ENCODE measurements around the gene ZNF488. TPM values are rescaled to one million over a fixed set of nuclear protein-coding genes. Genes with fewer than 3 reads are reported as not detected.
"Not testable (repeated sequence)": the region's sequence is repeated elsewhere in the genome, so short reads cannot be mapped to it uniquely, and the experiment has no call there.

ZNF488 gene
- total and polyA plus RNA-seq, 7 donors = 0.16 to 0.82 (median 0.65) TPM; not detected in 3

DNA sequence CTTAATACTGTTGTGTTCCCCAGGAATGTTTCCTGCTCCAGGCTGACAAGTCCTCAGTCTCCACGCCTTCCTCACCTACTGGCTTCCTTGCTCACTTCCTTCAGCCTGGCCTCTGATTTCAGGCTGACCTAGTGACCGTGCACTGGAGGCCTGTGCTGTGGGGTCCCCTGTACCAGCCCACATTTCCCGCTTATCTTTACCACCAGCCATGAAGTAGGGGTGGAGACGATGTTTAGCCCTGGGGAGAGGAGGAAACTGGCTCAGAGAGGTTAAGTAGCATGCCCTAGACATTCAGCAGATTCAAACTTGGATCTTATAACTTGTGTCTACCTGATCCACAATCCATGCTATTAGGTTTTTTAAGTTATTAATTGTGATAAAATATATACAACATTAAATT lies 4.8 kb upstream of the ZNF488 start:
- H3K27me3 ChIP-seq = no peaks in the 10 kb centered on the region
- peak; percentile 14 for DNase-seq
- intact Hi-C loops (cut with DNase I) = no loop called here
- no peaks in the 10 kb centered on the region for H3K36me3 ChIP-seq
- H3K27ac ChIP-seq = no peak overlapping the region
- peaks cover 0 to 3% (median 3%) of the 10 kb centered on the region in 4 donors for H3K4me1 ChIP-seq
- no peak overlapping the region for H3K4me3 ChIP-seq
- H3K9me3 ChIP-seq = no peaks in the 10 kb centered on the region
- TF ChIP-seq POLR2AphosphoS5 (IDR thresholded peaks at IDR 0.05) (no peak), CTCF (IDR thresholded peaks at IDR 0.05) (no peak), POLR2A (IDR thresholded peaks at IDR 0.05) (no peak), EP300 (IDR thresholded peaks at IDR 0.05) (no peak)
- WGBS, 2 donors = 91 to 94% methylated on average over 4 of the region's 4 CpGs

- DNase-seq; H3K4me3 ChIP-seq; intact Hi-C loops (cut with DNase I); H3K27ac ChIP-seq; H3K9me3 ChIP-seq; H3K27me3 ChIP-seq; H3K4me1 ChIP-seq; H3K36me3 ChIP-seq: not testable (repeated sequence)
- WGBS, 2 donors = 93 to 95% methylated on average over 2 of the region's 2 CpGs
Observed at GRCh38 chr10:47386104-47386503, 2.0 kb upstream of the ZNF488 start.

DNA sequence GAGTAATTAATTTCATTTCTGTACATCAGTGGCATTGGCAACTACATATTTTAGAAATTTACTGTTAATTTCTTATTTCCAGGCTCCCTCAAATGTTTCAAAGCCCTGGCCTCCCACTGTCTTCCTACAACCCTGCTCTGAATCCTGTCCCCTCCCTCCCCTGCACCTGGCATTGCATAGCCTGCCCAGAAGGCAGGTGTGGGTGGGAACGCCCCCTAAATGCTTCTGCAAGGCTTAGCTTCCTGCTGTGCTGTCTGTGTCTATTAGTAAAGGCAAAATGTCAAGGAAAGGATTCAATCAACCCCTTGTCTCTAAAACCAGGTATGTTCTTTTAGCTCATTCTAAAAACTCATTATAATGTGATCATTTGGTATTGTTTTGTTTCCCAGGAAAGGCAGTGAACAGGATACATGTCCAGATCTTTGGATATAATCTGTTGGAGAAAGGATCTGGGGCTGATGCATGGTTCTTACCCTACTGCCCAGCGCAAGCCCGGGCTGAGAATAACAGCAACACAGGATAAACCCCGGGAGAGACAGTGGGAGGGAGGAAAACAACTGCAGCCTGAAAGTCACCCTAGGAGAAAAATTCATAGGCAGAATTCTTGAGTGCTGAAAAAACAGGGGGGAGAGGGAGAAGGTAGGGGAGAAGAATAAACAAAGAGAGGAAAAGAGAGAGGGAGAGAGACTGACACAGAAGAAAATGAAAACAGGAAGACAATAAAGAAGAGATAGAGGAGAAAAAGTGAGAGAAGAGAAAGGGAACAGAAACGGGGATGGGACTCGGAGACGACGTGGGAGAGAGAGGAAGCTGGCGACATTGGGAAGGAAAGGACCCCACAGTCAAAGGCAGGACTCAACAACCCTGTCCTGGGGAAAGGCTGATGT lies 589 bp downstream of the ZNF488 start:
- Histone ChIP-seq H3K36me3 (no peaks in the 10 kb centered on the region), H3K9me3 (no peaks in the 10 kb centered on the region), H3K27me3 (peaks cover 0 to 9% (median 0%) of the 10 kb centered on the region in 3 donors), H3K27ac (peak overlapping the region in 3 of 4 donors; percentile 72 to 87 (median 86)), H3K4me3 (peak overlapping the region in 3 of 4 donors; percentile 72 to 86 (median 77)), H3K4me1 (peaks cover 0 to 7% (median 5%) of the 10 kb centered on the region in 4 donors)
- WGBS, 2 donors = 3 to 14% methylated on average over 9 of the region's 9 CpGs
- no peak for DNase-seq
- no peak for TF ChIP-seq CTCF (IDR thresholded peaks at IDR 0.05)
- no peak for TF ChIP-seq EP300 (IDR thresholded peaks at IDR 0.05)
- TF ChIP-seq POLR2A (IDR thresholded peaks at IDR 0.05) = no peak
- TF ChIP-seq POLR2AphosphoS5 (IDR thresholded peaks at IDR 0.05) = no peak
- intact Hi-C loops (cut with DNase I) = no loop called here

- Histone ChIP-seq H3K4me3 (no peak overlapping the region), H3K36me3 (no peaks in the 10 kb centered on the region), H3K27me3 (peaks cover 0 to 9% (median 0%) of the 10 kb centered on the region in 3 donors), H3K9me3 (no peaks in the 10 kb centered on the region), H3K4me1 (peaks cover 0 to 7% (median 5%) of the 10 kb centered on the region in 4 donors), H3K27ac (no peak overlapping the region)
- WGBS, 2 donors = 79 to 83% methylated on average over 9 of the region's 9 CpGs
- peak; percentile 35 for DNase-seq
- no peak for TF ChIP-seq EP300 (IDR thresholded peaks at IDR 0.05)
- no peak for TF ChIP-seq POLR2A (IDR thresholded peaks at IDR 0.05)
- TF ChIP-seq CTCF (IDR thresholded peaks at IDR 0.05) = no peak
- no peak for TF ChIP-seq POLR2AphosphoS5 (IDR thresholded peaks at IDR 0.05)
- intact Hi-C loops (cut with DNase I) = no loop called here
Observed at GRCh38 chr10:47381427-47382379, 2.4 kb downstream of the ZNF488 start.

DNA sequence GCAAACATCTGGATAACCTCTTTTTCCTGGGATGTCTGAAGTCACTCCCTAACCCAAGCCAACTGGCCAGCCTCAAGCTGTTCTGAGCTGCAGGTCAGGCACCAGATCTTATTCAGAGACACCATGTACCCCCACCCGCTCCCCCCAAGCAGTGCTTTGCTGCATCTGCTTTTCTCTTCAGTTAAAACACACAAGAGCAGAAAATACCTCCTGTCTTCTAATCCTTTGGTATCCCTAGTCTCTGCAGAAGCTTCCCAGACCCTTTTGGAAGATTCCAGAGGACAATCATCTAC lies 3.0 kb downstream of the ZNF488 start:
- Histone ChIP-seq H3K9me3 (no peaks in the 10 kb centered on the region), H3K4me3 (no peak overlapping the region), H3K36me3 (no peaks in the 10 kb centered on the region), H3K4me1 (peaks cover 0 to 7% (median 5%) of the 10 kb centered on the region in 4 donors), H3K27ac (no peak overlapping the region), H3K27me3 (peaks cover 0 to 9% (median 0%) of the 10 kb centered on the region in 3 donors)
- peak; percentile 45 for DNase-seq
- intact Hi-C loops (cut with DNase I) = no loop called here
- WGBS, 2 donors = 54 to 84% methylated on average over 1 of the region's 1 CpG
- TF ChIP-seq POLR2A (IDR thresholded peaks at IDR 0.05) (no peak), CTCF (IDR thresholded peaks at IDR 0.05) (no peak), POLR2AphosphoS5 (IDR thresholded peaks at IDR 0.05) (no peak)
